Parathyroid adenoma (tissue), 2 donors: ENCODE data around the gene GDI2.

Experiments used
- H2AFZ ChIP-seq: fragments of 300-600 bp; sonication (generic); one replicate; pipeline ENCODE4 v1.7.0; 2017; ENCODE audit warnings: antibody characterized with exemption, mild to moderate bottlenecking
- H3K27ac ChIP-seq: fragments of 300-600 bp; sonication (generic); one replicate; pipeline ENCODE4 v1.7.0; 2017
- H3K27me3 ChIP-seq: fragments of 300-600 bp; sonication (generic); one replicate; pipeline ENCODE4 v1.7.0; 2017; ENCODE audit warnings: low read length; ENCODE audit not compliant: control insufficient read depth, insufficient read depth
- H3K36me3 ChIP-seq: fragments of 300-600 bp; sonication (generic); one replicate; pipeline ENCODE4 v1.7.0; 2017; ENCODE audit warnings: low read length; ENCODE audit not compliant: control insufficient read depth, insufficient read depth
- H3K4me1 ChIP-seq: fragments of 300-600 bp; sonication (generic); one replicate; pipeline ENCODE4 v1.7.0; 2017; ENCODE audit warnings: control low read depth
- H3K4me2 ChIP-seq: fragments of 300-600 bp; sonication (generic); one replicate; pipeline ENCODE4 v1.7.0; 2017; ENCODE audit warnings: low read length
- H3K4me3 ChIP-seq: fragments of 300-600 bp; sonication (generic); one replicate; pipeline ENCODE4 v1.7.0; 2017; ENCODE audit warnings: low read depth, low read length
- H3K79me2 ChIP-seq: fragments of 300-600 bp; sonication (generic); one replicate; pipeline ENCODE4 v1.7.0; 2017; ENCODE audit warnings: control low read depth
- H3K9ac ChIP-seq: fragments of 300-600 bp; sonication (generic); one replicate; pipeline ENCODE4 v1.7.0; 2017; ENCODE audit warnings: mild to moderate bottlenecking
- H3K9me3 ChIP-seq: fragments of 300-600 bp; sonication (generic); one replicate; pipeline ENCODE4 v1.7.0; 2017; ENCODE audit warnings: low read length; ENCODE audit not compliant: control insufficient read depth
- CTCF ChIP-seq: fragments of 300-600 bp; sonication (generic); IDR thresholded peaks from one replicate; pipeline ENCODE4 v1.7.0; 2017; ENCODE audit warnings: antibody characterized with exemption, mild to moderate bottlenecking
- donor health status: primary hyperparathyroidism.

GDI2 gene

GRCh38 chr10:5748394-5748803 is 64.8 kb downstream of the GDI2 start:
- Histone ChIP-seq H3K4me1 (peaks cover 7% of the 10 kb centered on the region), H2AFZ (no peak overlapping the region), H3K27me3 (no peaks in the 10 kb centered on the region), H3K9ac (no peak overlapping the region), H3K79me2 (peaks cover 8% of the 10 kb centered on the region), H3K9me3 (no peaks in the 10 kb centered on the region), H3K27ac (no peak overlapping the region), H3K4me2 (no peak overlapping the region), H3K4me3 (no peak overlapping the region), H3K36me3 (no peaks in the 10 kb centered on the region)
- no peak for TF ChIP-seq CTCF

GRCh38 chr10:5746197-5746596 is 67.0 kb downstream of the GDI2 start:
- Histone ChIP-seq H3K9ac (no peak overlapping the region), H3K36me3 (no peaks in the 10 kb centered on the region), H3K4me1 (peaks cover 5% of the 10 kb centered on the region), H3K4me3 (no peak overlapping the region), H3K27me3 (no peaks in the 10 kb centered on the region), H3K9me3 (no peaks in the 10 kb centered on the region), H2AFZ (no peak overlapping the region), H3K4me2 (no peak overlapping the region), H3K79me2 (no peaks in the 10 kb centered on the region), H3K27ac (no peak overlapping the region)
- no peak for TF ChIP-seq CTCF

- no peak for TF ChIP-seq CTCF
- Histone ChIP-seq H3K4me1 (no peaks in the 10 kb centered on the region), H3K4me2 (no peak overlapping the region), H2AFZ (no peak overlapping the region), H3K9me3 (no peaks in the 10 kb centered on the region), H3K36me3 (no peaks in the 10 kb centered on the region), H3K4me3 (no peak overlapping the region), H3K27me3 (no peaks in the 10 kb centered on the region), H3K79me2 (no peaks in the 10 kb centered on the region), H3K9ac (no peak overlapping the region), H3K27ac (no peak overlapping the region)
These were observed 68.4 kb downstream of the GDI2 start for GRCh38 chr10:5744849-5745248.

- H3K9me3 ChIP-seq, result no peaks in the 10 kb centered on the region
- no peaks in the 10 kb centered on the region for H3K36me3 ChIP-seq
- H3K9ac ChIP-seq, result no peak overlapping the region
- no peaks in the 10 kb centered on the region for H3K27me3 ChIP-seq
- H3K79me2 ChIP-seq, result no peaks in the 10 kb centered on the region
- H3K27ac ChIP-seq, result no peak overlapping the region
- no peaks in the 10 kb centered on the region for H3K4me1 ChIP-seq
- H3K4me3 ChIP-seq, result no peak overlapping the region
- no peak overlapping the region for H3K4me2 ChIP-seq
- TF ChIP-seq CTCF, result no peak
- H2AFZ ChIP-seq, result no peak overlapping the region
These were observed 69.5 kb downstream of the GDI2 start for GRCh38 chr10:5743736-5744135.

GRCh38 chr10:5742116-5742515 is 71.1 kb downstream of the GDI2 start:
- no peaks in the 10 kb centered on the region for H3K27me3 ChIP-seq
- no peak overlapping the region for H3K27ac ChIP-seq
- H3K9ac ChIP-seq, result no peak overlapping the region
- no peak overlapping the region for H2AFZ ChIP-seq
- H3K4me3 ChIP-seq, result no peak overlapping the region
- no peaks in the 10 kb centered on the region for H3K36me3 ChIP-seq
- H3K9me3 ChIP-seq, result no peaks in the 10 kb centered on the region
- H3K4me2 ChIP-seq, result no peak overlapping the region
- H3K4me1 ChIP-seq, result no peaks in the 10 kb centered on the region
- no peak for TF ChIP-seq CTCF
- H3K79me2 ChIP-seq, result no peaks in the 10 kb centered on the region
